Skin of body (tissue), 2 donors: ENCODE measurements around the gene OTOGL. TPM values are rescaled to one million over a fixed set of nuclear protein-coding genes. Genes with fewer than 3 reads are reported as not detected.
"Not testable (repeated sequence)": the region's sequence is repeated elsewhere in the genome, so short reads cannot be mapped to it uniquely, and the experiment has no call there.

Experiments
- DNase-seq: peaks from one replicate; lab custom pipeline; 2025; lab: John Stamatoyannopoulos, UW
- total RNA-seq: library from RNA; depleted of rRNA; stranded (reverse); fragments of >200 nt; gene quantifications from one replicate; pipeline ENCODE4 v1.2.3, GENCODE V29; 2014

The OTOGL gene
- total RNA-seq, 1 donor from 2014 or later, result 0.30 TPM

DNA sequence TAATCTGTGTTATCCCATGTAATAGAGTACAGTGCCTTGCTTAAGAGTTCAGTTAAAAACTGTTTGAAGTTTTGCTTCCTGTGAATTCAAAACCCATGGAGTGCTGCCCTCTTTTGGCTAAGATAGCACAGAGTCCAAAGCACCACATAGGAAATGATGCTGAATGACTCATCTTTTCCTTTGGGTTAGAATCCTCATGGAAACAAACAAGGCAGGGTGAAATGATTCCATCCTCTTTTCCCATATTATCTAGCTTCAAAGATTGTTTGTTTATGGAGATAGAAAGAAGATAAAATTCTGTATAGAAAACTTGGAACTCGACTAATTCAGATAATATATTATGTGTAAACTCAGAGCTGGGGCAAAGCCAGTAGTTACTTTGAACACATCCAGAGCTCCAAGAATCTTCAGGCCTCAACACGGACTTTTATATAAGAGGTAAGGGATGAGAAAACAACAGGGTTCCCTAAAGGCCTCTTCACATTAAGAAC is 87.4 kb downstream of the OTOGL start:
- peak; percentile 98 for DNase-seq

DNA sequence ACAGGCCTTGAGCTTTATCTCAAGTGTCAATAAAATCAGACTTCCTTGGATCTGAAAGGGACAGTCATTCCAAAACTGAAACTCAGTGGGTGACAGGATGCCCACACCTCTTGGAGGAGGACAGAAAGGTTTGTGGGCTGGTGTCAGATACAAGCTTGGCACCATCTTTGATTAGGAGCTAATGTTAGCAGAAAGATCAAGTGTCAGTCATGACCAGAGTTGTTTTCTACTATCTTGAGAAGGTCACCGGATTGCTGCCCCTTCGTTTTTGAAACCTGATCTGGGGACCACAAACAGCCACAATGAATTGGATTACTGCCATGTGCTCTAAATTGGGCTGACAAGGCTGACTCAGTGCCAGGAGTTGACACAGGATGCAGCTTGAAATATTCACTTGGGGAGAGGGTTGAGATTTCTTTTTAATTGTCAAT is 88.3 kb downstream of the OTOGL start:
- peak; percentile 37 for DNase-seq

DNA sequence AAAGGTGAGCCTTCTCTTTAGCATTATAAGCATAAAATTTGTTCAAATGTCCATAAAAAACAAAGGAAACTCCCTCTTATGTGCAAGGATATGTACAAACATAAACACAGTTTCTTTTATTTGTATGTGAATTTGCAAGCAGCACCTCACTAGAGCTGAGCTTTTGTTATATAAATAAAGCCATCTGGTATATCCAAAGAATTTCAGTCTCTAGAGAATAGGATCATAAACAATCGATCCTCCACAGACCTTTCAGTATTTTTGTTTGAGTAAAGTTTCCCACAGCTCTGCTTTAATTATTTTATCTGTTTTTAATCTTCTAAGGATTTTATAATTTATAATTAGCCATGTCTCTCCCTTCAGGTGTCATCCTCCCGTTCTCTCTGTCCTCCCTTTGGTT is 89.2 kb downstream of the OTOGL start:
- no peak for DNase-seq

DNA sequence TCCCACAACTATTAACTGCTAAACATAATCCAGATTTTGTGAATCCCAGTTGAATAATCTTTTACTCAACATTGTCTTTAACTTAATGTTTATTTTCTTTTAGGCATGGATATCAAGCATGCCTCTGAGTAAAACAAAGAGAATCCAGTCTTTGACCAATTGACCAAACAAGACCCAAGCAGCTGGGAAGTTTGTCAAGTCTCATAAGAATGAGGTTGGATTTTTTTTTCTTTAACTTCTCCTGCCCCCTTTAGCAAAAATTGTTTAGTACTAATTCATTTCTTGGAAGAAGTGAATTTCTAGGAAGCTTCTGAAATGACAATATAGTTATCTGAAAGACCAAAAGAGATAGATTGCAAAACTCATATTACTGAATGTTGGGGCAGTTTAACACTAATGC is 89.9 kb downstream of the OTOGL start:
- DNase-seq, result no peak

DNA sequence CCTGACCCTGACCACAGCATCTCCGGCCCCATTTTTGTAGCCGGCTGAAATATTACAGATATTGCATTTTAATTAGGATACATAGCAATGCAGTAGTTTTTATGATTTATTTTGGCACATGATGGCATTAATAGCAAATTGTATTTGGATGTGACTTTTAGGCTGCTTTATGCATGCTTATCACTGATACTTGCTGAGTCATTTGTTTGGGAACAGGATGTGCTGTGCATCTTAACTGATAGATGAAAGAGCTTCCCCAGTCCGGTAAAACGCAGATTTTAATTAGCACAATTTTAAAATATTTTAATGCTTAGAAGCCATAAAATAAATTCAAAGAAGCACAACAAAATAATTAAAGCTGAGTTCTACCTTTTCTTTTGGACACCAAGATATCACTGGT is 90.7 kb downstream of the OTOGL start:
- DNase-seq, result no peak

DNA sequence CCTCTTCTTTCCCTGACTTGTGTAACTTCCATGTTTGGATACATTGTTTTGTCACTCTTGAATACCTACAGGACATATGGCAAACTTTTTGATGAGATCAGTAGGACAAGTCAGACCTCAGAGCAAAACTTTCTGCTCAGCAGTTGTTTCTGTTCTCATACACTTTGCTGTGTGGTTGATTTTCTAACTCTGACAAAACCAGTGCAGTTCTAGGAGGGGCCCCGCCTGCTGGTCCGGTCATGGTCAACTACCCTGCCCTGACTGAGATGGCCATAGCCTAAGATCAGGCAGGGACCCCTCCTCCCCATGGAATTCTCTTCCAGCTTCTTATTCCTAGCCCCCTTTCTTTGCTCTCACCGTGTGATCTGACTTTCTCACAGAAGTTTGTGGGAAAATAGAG is 92.8 kb downstream of the OTOGL start:
- DNase-seq, result no peak

DNA sequence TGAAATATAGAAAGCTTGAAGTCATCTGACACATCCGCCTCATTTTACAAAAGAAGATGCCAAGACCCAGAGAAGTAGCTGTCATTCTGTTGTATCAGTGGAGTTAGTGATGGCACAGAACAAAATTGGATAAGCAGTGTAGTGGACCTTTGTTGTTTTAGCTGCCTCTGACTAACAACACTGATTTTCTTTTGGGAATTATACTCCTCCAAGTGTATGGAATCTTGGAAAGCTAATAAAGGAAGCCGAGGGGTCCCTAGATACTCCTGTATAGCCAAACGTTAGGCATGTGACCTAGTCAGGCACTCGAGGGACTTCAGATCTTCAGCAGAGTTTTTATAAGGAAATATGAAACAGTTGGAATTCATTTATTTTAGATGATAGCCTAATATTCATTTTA is 94.5 kb downstream of the OTOGL start:
- peak; percentile 22 for DNase-seq

DNA sequence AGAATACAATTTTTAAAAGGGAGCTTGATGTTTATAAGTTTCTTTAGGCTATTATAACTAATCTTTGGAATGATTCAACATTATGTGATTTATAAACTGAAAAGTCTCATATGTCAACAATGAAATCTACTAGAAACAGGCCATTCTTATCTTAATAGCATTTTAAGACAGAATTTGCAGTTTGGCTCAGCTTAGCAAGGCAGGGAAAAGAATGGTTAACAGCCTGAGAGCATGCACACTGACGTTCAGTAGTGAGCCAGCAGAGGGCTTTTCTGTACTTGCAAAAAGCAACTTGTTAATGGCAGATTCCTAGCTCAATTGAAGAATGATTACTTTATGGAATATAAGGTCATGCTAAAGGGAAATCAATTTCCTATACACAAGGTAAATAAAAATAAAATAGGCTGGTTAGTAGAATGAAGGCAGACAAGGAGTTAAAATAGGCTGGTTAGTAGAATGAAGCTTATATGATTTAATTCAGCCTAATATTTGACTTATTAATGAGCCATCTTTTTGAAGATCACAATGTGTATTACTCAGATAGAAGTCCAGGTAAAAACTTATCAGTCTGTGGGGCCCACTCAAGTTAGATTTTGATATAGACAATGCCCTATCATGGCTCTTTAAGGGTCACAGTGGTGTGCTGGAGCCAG is 95.9 kb downstream of the OTOGL start:
- peak; percentile 25 for DNase-seq

DNA sequence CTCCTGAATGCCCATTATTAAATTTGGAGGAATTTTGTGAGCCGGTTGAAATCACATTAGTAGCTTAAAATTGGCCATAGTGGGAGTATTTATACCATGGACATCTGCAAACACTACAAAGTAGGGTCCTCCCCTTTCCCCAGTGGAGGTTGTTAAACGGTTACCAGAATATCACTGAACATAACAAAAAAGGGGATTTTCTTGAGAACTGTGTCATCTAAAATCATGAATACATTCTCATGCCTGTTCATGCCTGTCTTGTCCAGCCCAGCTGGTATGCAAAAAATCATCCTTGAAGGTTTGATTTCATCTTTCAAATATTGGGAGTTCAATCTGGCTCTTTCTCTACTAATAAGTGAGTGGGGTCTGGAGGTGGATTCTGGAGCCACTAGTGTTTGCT is 96.4 kb downstream of the OTOGL start:
- no peak for DNase-seq

DNA sequence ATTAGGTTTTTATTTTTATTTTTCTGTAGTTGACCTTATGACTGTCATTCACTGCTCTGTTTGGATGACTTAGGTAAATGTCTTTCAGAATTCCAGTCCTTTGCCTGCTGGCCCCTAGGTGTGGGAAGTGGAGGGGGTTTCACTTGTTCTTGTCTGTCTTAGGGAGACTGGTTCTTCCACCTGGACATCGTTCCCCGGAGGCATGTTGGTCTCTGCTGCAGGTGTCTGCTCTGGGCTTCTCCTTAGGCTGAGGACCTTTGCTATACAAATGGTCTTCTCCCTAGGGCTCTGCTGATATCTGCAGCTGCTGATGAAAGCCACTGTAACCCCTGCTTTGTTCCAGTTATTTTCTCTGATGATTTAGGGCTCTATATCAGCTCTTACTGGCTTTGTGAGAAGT is 97.1 kb downstream of the OTOGL start:
- DNase-seq, result no peak

DNA sequence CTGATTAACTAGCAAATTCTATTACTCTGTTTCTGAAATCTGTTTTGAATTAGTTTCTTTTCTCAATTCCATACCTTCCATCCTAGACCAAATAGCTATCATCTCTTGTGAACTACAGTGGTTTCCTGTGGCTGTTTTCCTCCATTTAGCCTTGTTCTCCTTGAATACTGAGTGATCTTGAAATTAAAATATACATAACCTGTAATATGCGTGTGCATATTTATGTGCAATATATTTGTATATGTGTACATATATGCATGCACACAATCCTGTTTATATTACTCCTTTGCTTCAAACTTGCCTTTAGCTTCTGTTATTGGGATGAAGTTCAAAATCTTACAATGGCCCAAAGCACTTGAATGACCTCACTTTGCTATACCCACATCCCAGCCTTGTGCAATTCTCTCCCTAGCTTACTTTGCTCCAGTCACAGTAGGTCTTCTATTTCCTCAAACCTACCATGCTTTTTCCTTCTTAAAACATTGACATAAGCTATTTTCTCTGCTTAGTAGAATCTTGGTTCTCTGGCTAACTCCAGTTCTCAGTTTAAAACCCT is 99.5 kb downstream of the OTOGL start:
- no peak for DNase-seq

DNA sequence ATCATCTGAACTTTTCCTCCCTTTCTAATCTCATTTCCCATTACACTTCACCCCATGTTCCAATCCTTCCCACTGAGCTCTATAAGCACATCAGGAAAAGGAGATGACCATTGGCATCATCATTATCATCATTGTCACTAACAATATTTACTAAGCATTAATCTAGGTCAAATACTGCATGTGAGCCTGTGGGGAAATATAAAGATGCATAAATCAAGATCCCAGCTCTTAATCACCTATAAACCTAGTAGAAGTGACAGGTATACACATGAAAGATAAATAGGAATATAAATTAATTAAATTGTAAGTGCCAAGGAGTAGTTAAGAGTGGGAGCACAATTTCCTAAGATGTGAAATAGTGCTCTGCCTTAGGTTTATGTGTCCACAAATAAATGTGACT is 100.6 kb downstream of the OTOGL start:
- DNase-seq, result no peak

DNA sequence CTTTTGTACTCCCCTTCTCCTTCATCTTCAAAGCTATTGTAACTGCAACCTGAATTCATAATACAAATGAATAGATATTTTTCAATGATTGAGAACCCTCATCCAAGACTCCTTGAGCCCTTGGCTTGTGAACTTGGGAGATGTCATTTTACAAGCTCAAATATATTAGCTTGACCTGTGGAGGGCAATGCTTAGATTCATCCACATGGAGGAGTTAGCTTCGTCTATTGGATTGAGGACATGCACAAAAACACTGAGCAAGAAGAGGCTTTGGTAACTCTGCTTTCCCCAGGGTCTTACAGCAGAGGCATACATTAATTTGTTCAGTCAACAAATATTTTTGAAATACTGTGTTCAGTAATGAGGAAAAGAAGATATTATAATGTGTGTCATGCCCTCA is 101.1 kb downstream of the OTOGL start:
- DNase-seq, result no peak

DNA sequence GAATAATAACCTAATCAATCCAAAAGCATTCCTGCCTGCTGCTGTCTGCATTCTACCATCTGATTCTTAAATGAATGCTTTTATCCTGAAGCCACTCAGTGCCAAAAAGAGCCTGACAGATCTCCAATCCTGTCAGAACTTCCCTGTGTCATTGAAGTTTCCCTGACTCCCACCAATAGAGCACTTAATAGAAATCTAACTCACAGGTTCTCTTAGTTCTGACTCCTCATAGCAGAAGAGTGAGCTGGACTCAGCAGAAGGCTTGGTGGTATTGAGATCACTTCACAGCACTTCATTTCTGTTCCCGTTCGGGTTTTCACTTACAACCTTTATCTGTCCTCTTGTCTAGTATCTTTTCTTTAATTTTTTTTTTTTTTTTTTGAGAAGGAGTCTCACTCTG is 102.6 kb downstream of the OTOGL start:
- no peak for DNase-seq

DNA sequence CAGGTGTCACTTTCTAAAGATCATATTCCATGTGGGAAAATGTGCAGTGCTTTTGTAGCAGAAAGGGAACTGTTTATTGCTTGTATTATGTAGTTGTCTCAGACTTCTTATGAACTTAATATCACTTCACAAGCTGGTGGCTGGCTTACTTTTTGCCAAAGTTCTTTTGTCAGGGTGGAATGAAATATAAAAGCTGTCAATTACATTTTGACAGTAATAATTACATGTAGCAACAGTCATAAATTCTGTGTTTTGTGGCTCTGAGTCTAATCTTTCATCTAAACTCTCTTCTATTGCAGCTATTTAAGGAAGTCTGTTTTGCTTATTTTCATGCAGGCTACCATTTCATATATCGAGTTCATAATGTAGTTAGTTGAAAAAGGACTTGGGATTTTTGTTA is 106.6 kb downstream of the OTOGL start:
- DNase-seq, result no peak

DNA sequence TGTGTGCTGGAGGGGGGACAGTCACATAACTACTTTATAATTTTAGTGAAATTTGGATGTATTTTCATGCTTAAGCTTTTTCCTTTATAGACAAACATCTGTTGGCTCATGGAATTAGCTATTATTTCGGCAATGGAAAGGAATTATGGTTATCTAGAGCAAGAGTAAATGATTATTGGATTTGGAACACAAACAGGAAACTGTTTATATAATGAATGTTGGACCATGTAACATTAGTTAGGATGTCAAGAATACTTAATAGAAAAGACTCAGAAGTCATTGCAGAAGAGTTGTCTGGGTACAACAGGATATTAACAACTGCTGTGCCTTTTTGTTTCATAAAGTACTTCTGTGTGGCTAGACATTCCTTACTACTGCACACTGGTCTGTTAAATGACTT is 108.7 kb downstream of the OTOGL start:
- no peak for DNase-seq

DNA sequence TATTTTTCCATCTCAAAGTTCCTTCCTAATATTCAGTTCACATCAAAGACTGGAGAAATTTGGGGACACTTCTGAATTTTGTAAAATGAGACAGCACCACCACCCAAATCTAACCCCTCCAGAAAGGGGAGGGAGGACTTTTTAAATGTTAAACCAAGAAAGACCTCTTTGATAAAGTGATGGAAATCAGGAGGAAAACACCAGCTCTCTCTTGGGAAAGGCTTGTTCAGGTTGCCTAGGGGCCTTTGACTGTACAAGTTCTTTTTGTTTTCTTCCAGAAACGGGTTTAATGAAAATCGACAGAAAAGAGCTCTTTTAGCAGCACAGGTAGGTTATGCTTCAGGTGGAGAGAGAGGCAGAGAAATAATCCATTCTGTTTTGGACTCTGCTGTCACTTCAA is 112.3 kb downstream of the OTOGL start:
- no peak for DNase-seq

DNA sequence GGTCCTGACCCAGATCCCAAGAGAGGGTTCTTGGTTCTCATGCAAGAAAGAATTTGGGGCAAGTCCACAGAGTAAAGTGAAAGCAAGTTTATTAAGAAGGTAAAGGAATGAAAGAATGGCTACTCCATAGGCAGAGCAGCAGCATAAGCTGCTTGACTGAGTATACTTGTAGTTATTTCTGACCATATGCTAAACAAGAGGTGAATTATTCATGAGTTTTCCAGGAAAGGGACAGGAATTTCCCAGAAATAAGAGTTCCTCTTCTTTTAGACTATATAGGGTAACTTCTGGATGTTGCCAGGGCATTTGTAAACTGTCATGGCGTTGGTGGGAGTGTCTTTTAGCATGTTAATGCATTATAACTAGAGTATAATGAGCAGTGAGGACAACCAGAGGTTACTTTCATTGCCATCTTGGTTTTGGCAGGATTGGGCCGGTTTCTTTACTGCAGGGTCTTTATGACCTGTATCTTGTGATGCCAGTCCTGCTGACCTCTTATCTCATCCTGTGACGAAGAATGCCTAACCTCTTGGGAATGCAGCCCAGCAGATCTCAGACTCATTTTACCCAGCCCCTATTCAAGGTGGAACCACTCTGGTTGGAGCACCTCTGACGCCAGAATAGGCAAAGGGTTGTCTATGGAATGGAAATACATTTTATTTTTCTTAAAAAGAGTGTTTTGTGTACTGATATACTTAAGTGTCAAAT is 113.8 kb downstream of the OTOGL start:
- DNase-seq, result no peak

DNA sequence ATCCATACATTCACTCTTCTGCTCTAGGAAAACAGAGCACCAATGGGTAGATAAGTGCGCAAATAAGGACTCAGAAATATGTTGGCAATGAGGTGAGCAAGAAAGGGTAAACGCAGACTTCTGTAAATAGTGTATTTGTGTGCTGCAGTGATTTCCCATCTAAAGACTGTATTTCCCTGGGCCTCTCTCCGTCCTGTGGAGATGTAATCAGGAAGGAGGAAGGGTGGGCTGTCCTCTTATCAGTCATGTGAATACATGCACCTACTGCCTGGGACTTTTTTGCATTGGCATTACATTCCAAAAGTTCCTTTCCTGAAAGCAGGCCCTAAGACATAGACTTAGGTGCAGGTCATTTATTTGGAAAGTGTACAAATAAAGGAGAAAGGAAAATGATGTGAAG is 114.5 kb downstream of the OTOGL start:
- no peak for DNase-seq

DNA sequence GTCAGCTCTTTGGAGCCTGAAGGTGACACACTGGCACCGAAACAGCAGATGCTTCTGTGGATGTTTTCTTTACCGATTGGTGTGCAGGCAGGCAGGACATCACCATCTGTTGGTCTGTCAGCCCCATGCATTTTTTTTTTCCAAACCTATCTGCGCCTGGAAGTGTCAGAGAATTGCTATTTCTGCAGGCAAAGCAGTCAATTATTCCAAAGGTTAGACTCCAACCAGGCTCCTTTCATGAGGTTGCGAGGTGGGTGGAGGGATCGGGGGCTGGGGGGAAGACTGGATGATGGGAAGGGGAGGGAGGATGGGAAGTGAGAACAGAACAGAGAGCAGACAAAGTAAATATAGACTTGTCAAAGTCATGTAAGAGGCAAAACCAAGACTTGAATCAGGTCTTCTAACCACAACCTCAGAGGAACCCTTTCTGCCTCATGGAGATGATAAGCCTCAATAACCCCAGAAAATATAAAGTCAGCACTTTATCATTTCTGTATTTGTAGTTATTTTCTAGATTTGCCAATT is 117.7 kb downstream of the OTOGL start:
- DNase-seq, result no peak

DNA sequence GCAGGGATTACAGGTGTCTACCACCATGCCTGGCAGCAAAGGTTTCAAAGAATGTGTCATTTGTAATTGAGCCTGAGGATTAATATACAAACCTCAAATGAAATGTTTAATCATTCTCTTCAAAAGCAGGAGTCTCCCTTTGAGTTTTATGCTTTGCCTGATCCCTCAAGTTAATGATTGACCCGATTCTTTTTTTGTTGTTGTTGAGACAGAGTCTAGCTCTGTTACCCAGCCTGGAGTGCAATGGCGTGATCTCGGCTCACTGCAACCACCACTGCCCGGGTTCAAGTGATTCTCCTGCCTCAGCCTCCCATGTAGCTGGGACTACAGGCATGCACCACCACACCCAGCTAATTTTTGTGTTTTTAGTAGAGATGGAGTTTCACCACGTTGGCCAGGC is 119.6 kb downstream of the OTOGL start:
- not testable (repeated sequence) for DNase-seq

DNA sequence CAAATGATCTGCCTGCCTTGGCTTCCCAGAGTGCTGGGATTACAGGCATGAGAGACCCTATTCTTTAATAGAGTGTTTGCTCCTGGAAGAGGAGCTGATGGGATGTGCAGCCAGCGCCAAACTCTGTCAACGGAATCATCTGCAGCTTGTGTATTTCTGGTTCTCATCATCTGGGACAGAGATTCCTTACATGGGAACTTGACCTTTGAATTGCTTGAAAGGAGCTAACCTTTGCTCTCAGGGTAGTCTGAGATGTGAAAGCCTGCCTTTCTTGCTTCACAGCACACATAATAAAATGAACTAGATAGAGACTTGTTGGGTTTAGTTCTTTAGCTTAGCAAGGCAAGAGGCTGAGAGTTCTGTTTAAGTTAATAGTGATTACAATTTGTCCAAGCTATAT is 120.0 kb downstream of the OTOGL start:
- DNase-seq, result peak; percentile 10

DNA sequence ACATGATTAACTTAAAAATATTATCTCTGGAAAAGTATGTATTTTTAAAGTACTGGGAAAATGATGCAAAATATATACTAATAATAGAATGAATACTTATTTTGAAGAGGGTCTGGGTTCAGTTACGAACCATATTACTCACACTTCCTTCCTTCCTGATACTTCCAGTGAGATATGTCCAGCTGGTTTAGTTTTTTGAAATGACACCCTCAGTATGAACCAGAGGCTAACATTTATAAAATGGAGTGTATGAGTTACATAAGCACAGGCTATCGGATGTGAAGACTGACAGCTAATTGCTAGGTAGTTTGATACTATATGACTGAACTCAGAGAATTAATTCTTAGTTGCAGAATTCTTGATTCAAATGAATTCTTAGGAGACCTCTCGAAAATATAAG is 122.9 kb downstream of the OTOGL start:
- no peak for DNase-seq
